Measurements from ENCODE around the gene DDX51. TPM values are rescaled to one million over a fixed set of nuclear protein-coding genes. Genes with fewer than 3 reads are reported as not detected.

Gene DDX51
- total RNA-seq, 1 donor from 2014 or later: 18.9 TPM

GRCh38 chr12:132154341-132154761, 10.2 kb upstream of the DDX51 start:
- TF ChIP-seq CTCF (IDR thresholded peaks at IDR 0.05; ENCODE audit: insufficient read depth, low read length, poor library complexity, severe bottlenecking): no peak
- no peak for DNase-seq (ENCODE audit: low read depth)
- Histone ChIP-seq H3K27me3 (ENCODE audit: control insufficient read depth, insufficient read depth, low read length) (peaks cover 10% of the 10 kb centered on the region), H3K36me3 (ENCODE audit: control insufficient read depth, insufficient read depth, low read length) (no peaks in the 10 kb centered on the region), H3K4me3 (ENCODE audit: low read depth, low read length) (no peak overlapping the region)

DNA sequence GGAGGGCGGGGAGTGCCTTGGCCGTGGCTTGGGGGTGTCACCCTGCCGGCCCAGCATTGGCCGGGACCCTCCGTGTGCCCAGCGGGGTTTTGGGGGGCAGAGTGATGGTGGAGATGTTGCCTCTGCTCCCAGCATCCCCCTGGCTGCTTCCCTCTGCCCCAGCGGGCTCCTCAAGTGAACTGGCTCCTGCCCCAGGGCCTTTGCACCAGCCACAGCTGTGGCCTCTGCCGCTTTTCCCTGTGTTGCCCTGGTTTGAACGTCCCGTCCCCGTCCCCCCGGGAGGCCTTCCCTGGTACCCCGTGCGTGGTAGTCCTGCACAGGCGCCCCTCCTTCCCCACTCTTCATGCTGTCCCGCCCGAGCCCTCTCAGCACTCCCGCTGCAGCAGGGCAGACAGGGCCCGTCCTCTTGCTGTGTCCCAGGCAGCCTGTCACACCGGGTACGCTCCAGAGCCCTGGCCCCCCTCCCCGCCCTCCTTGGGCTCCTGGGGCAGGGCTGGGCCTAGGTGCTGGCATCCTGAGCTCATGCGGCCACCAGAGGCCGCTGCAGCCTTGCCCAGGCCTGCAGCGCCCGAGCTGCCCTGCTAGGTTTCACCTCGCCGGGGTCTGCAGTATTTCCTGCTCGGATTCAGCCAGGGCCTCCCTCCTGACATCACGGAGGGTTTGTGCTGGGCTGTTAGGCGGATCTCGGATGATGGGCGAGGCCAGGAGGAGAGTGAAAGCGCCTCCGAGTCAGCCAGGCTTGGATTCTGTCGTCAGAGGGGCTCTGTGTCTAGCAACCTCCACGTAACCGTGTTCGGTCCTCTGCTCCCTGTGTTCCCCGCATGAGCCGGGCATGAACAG, 9.6 kb upstream of the DDX51 start:
- peaks cover 10% of the 10 kb centered on the region for H3K27me3 ChIP-seq (ENCODE audit: control insufficient read depth, insufficient read depth, low read length)
- peak; percentile 98 for TF ChIP-seq CTCF (IDR thresholded peaks at IDR 0.05; ENCODE audit: insufficient read depth, low read length, poor library complexity, severe bottlenecking)
- H3K36me3 ChIP-seq (ENCODE audit: control insufficient read depth, insufficient read depth, low read length): no peaks in the 10 kb centered on the region
- H3K4me3 ChIP-seq (ENCODE audit: low read depth, low read length): no peak overlapping the region
- DNase-seq (ENCODE audit: low read depth): peak; percentile 28

DNA sequence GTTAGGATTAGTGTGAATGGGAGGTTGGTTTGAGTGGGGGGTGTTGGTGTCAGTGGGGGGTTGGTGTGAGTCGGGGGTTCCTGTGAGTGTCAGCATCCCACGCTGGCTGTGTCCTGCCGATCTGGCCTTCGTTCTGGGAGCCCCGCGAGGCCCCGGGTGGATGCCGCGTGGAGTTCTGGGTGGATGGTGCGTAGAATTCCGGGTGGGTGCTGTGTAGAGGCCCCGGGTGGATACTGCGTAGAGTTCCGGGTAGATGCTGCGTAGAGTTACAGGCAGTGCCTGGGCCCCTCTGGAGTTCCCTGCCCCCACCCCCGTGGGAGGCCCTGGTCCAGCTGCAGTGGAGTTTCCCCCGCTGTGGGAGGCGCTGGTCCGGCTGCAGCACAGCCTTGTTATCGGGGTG, 8.8 kb upstream of the DDX51 start:
- H3K4me3 ChIP-seq (ENCODE audit: low read depth, low read length): no peak overlapping the region
- no peaks in the 10 kb centered on the region for H3K36me3 ChIP-seq (ENCODE audit: control insufficient read depth, insufficient read depth, low read length)
- no peak for DNase-seq (ENCODE audit: low read depth)
- peaks cover 10% of the 10 kb centered on the region for H3K27me3 ChIP-seq (ENCODE audit: control insufficient read depth, insufficient read depth, low read length)
- no peak for TF ChIP-seq CTCF (IDR thresholded peaks at IDR 0.05; ENCODE audit: insufficient read depth, low read length, poor library complexity, severe bottlenecking)

DNA sequence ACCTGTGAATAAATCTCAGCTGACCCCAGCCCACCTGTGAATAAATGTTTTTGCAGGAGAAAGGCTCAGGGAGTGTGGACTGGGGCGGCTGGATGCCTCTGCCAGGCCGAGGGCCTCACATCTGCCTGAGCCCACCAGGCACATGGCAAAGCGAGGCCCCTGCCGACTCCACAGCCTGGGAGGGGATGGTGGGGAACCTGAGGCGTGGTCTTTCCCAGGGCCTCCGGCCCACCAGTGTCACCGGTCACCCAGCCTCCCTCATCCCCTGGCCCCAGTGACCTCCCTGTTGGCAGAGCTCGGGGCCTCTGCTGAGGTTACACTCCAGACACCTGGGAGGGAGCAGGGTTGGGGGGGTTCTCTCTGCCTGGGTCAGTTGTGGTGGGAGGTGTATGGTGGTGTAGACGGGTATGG, 8.3 kb upstream of the DDX51 start:
- DNase-seq (ENCODE audit: low read depth): no peak
- Histone ChIP-seq H3K27me3 (ENCODE audit: control insufficient read depth, insufficient read depth, low read length) (peaks cover 10% of the 10 kb centered on the region), H3K4me3 (ENCODE audit: low read depth, low read length) (no peak overlapping the region), H3K36me3 (ENCODE audit: control insufficient read depth, insufficient read depth, low read length) (no peaks in the 10 kb centered on the region)
- no peak for TF ChIP-seq CTCF (IDR thresholded peaks at IDR 0.05; ENCODE audit: insufficient read depth, low read length, poor library complexity, severe bottlenecking)

GRCh38 chr12:132151766-132152410, 7.8 kb upstream of the DDX51 start:
- Histone ChIP-seq H3K36me3 (ENCODE audit: control insufficient read depth, insufficient read depth, low read length) (no peaks in the 10 kb centered on the region), H3K27me3 (ENCODE audit: control insufficient read depth, insufficient read depth, low read length) (peaks cover 10% of the 10 kb centered on the region), H3K4me3 (ENCODE audit: low read depth, low read length) (no peak overlapping the region)
- DNase-seq (ENCODE audit: low read depth): no peak
- TF ChIP-seq CTCF (IDR thresholded peaks at IDR 0.05; ENCODE audit: insufficient read depth, low read length, poor library complexity, severe bottlenecking): no peak
